GM21576 (cell line): ENCODE results near the gene RNF13.
"Not testable (repeated sequence)": the region's sequence is repeated elsewhere in the genome, so short reads cannot be mapped to it uniquely, and the experiment has no call there.

Source experiments
- ATAC-seq: cut with Tn5 transposase; IDR thresholded peaks from one replicate; pipeline ENCODE4 v1.9.1; 2021; ENCODE audit warnings: mild to moderate bottlenecking, moderate library complexity; ENCODE audit not compliant: unreplicated experiment

Gene RNF13

GRCh38 chr3:149981979-149982378 lies 169.0 kb downstream of the RNF13 start:
- ATAC-seq: not testable (repeated sequence)

GRCh38 chr3:149983053-149983452 lies 170.0 kb downstream of the RNF13 start:
- not testable (repeated sequence) for ATAC-seq

GRCh38 chr3:149983628-149984027 lies 170.6 kb downstream of the RNF13 start:
- ATAC-seq: no peak

- ATAC-seq: no peak
Observed at GRCh38 chr3:149989307-149989706, 176.3 kb downstream of the RNF13 start.

- ATAC-seq: no peak
Observed at GRCh38 chr3:149990423-149990948, 177.5 kb downstream of the RNF13 start.

GRCh38 chr3:149992416-149993058 lies 179.5 kb downstream of the RNF13 start:
- no peak for ATAC-seq

- no peak for ATAC-seq
Observed at GRCh38 chr3:149998946-149999345, 185.9 kb downstream of the RNF13 start.

GRCh38 chr3:149999421-149999820 lies 186.4 kb downstream of the RNF13 start:
- no peak for ATAC-seq

- no peak for ATAC-seq
Observed at GRCh38 chr3:150000641-150001040, 187.6 kb downstream of the RNF13 start.

GRCh38 chr3:150005243-150006112 lies 192.5 kb downstream of the RNF13 start:
- ATAC-seq: no peak

GRCh38 chr3:150006794-150007193 lies 193.8 kb downstream of the RNF13 start:
- no peak for ATAC-seq
